Neuronal stem cell (in vitro differentiated cells): ENCODE results near the gene LSR.

Experiments used
- DNase-seq: peaks from one replicate; pipeline ENCODE4 v3.0.0-alpha.2; 2013; ENCODE audit warnings: low spot score
- H2AFZ ChIP-seq: one replicate; pipeline ENCODE4 v1.6.1; 2013; ENCODE audit warnings: mild to moderate bottlenecking, low read length, inconsistent platforms
- H2AK5ac ChIP-seq: 2 replicates; pipeline ENCODE4 v1.6.1; 2013; ENCODE audit warnings: low read depth, mild to moderate bottlenecking, inconsistent platforms, low read length, moderate library complexity, mixed read lengths
- H2BK120ac ChIP-seq: 2 replicates; pipeline ENCODE4 v1.6.1; 2013; ENCODE audit warnings: low read depth, mild to moderate bottlenecking, inconsistent platforms, low read length, moderate library complexity, mixed read lengths
- H2BK12ac ChIP-seq: one replicate; pipeline ENCODE4 v1.6.1; 2013; ENCODE audit warnings: low read length, inconsistent platforms
- H2BK15ac ChIP-seq: 2 replicates; pipeline ENCODE4 v1.6.1; 2013; ENCODE audit warnings: mild to moderate bottlenecking, low read length, inconsistent platforms, mixed read lengths
- H2BK5ac ChIP-seq: one replicate; pipeline ENCODE4 v1.6.1; 2013; ENCODE audit warnings: inconsistent platforms, mild to moderate bottlenecking, low read length, moderate library complexity
- H3K14ac ChIP-seq: one replicate; pipeline ENCODE4 v1.6.1; 2013; ENCODE audit warnings: low read length, inconsistent platforms
- H3K18ac ChIP-seq: 2 replicates; pipeline ENCODE4 v1.6.1; 2013; ENCODE audit warnings: low read length, inconsistent platforms
- H3K23ac ChIP-seq: 2 replicates; pipeline ENCODE4 v1.6.1; 2013; ENCODE audit warnings: low read depth, mild to moderate bottlenecking, mixed read lengths, low read length, inconsistent platforms; ENCODE audit not compliant: poor library complexity
- H3K27ac ChIP-seq: replicated peaks from 3 replicates; pipeline ENCODE4 v1.5.1; 2013; ENCODE audit warnings: low read length, inconsistent platforms
- H3K27me3 ChIP-seq, 3 experiments: 2 replicates each; pipeline ENCODE4 v1.6.1; 2013; ENCODE audit warnings: low read length in 3 of 3, mild to moderate bottlenecking in 2 of 3, inconsistent platforms in 1 of 3, low read depth in 1 of 3, mixed read lengths in 1 of 3, moderate library complexity in 1 of 3; ENCODE audit not compliant: control insufficient read depth in 3 of 3, insufficient read depth in 3 of 3
- H3K36me3 ChIP-seq, 2 donors: replicated peaks in 1 of 2; 2 replicates each; pipeline ENCODE4 v1.6.1; 2013; ENCODE audit warnings: low read length in 2 of 2; ENCODE audit not compliant: control insufficient read depth in 2 of 2, insufficient read depth in 2 of 2
- H3K4ac ChIP-seq: 2 replicates; pipeline ENCODE4 v1.6.1; 2013; ENCODE audit warnings: inconsistent platforms, mild to moderate bottlenecking, low read length, moderate library complexity
- H3K4me1 ChIP-seq, 2 donors: 1 replicate in 1 of 2; 2 replicates in 1 of 2; pipeline ENCODE4 v1.6.1; 2013; ENCODE audit warnings: low read length in 2 of 2, low read depth in 1 of 2; ENCODE audit not compliant: control insufficient read depth in 2 of 2, insufficient read depth in 1 of 2
- H3K4me2 ChIP-seq: one replicate; pipeline ENCODE4 v1.6.1; 2013; ENCODE audit warnings: mild to moderate bottlenecking, low read length, inconsistent platforms; ENCODE audit not compliant: insufficient read depth, poor library complexity, severe bottlenecking
- H3K4me3 ChIP-seq, 2 donors: 2 replicates each; pipeline ENCODE4 v1.5.1; 2013; ENCODE audit warnings: low read length in 2 of 2, mild to moderate bottlenecking in 2 of 2, inconsistent platforms in 1 of 2, moderate library complexity in 1 of 2
- H3K79me1 ChIP-seq: one replicate; pipeline ENCODE4 v1.6.1; 2013; ENCODE audit warnings: low read depth, mild to moderate bottlenecking, inconsistent platforms, low read length, moderate library complexity
- H3K9ac ChIP-seq: one replicate; pipeline ENCODE4 v1.6.1; 2013; ENCODE audit warnings: mild to moderate bottlenecking, low read depth, low read length, inconsistent platforms; ENCODE audit not compliant: poor library complexity
- H3K9me3 ChIP-seq, 2 donors: replicated peaks in 1 of 2; 2 replicates each; pipeline versions ENCODE3 to v1.6.1; 2013; ENCODE audit warnings: low read length in 2 of 2, mild to moderate bottlenecking in 2 of 2, inconsistent platforms in 1 of 2, low read depth in 1 of 2, mixed read lengths in 1 of 2, moderate library complexity in 1 of 2; ENCODE audit not compliant: control insufficient read depth in 2 of 2, insufficient read depth in 1 of 2
- H4K8ac ChIP-seq: one replicate; pipeline ENCODE4 v1.6.1; 2013; ENCODE audit warnings: low read depth, mild to moderate bottlenecking, inconsistent platforms, low read length, moderate library complexity
- H4K91ac ChIP-seq: one replicate; pipeline ENCODE4 v1.6.1; 2013; ENCODE audit warnings: low read length, low read depth, mild to moderate bottlenecking, inconsistent platforms; ENCODE audit not compliant: poor library complexity
- WGBS, 2 donors: extraction: QIAGEN DNeasy Blood & Tissue Kit; methylation state at CpG; one replicate each; pipeline ENCODE4 v1.1.7; 2013; ENCODE audit warnings: missing lambda C conversion rate in 2 of 2, mixed read lengths in 1 of 2; ENCODE audit not compliant: insufficient read length in 2 of 2, insufficient replicate concordance in 1 of 2; ENCODE audit errors: extremely low coverage in 2 of 2; 5-methylcytosine and 5-hydroxymethylcytosine counted together

Gene LSR

GRCh38 chr19:35228177-35228930 lies 20.4 kb upstream of the LSR start, which contains the start of gene FAM187B:
Gene FAM187B (minus strand): TSS chr19:35228739. CDS start chr19:35228680, 59 bp downstream.
- Histone ChIP-seq H3K23ac (peak within 1 kb of the TSS; percentile 31), H2BK120ac (no peak within 1 kb of the TSS), H3K36me3 (no peaks in the 10 kb centered on the region), H3K9ac (no peak within 1 kb of the TSS), H4K91ac (no peak within 1 kb of the TSS), H2AK5ac (no peak within 1 kb of the TSS), H3K4ac (no peak within 1 kb of the TSS), H2BK12ac (no peak within 1 kb of the TSS), H3K14ac (no peak within 1 kb of the TSS), H3K18ac (peak within 1 kb of the TSS; percentile 71), H2BK15ac (no peak within 1 kb of the TSS), H3K9me3 (no peaks in the 10 kb centered on the region), H2BK5ac (peak within 1 kb of the TSS; percentile 24), H3K4me1 (no peaks in the 10 kb centered on the region), H3K4me3 (no peak within 1 kb of the TSS), H3K79me1 (no peaks in the 10 kb centered on the region), H4K8ac (no peak within 1 kb of the TSS), H3K27me3 (peaks cover 0 to 3% (median 0%) of the 10 kb centered on the region in 3 experiments), H2AFZ (no peak within 1 kb of the TSS), H3K27ac (no peak within 1 kb of the TSS), H3K4me2 (no peak within 1 kb of the TSS)
- no CpG with 5 or more reads among the region's 14 CpGs for WGBS, 2 donors
- no peak for DNase-seq

DNA sequence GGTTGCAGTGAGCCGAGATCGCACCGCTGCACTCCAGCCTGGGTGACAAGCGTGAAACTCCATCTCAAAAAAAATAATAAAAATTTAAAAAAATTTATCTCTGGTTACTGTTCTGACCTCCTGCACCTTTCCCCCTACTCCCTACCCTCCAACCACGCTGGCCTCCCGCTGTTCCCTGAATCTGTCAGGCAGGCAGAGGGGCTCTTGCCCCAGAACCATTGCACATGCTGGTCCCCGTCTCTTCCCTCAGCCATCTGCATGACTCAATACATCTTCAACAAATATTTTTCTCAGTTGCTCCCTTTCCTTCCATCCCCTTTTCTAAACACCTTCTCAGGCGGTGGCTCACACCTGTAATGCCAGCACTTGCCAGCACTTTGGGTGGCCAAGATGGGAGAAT lies 19.2 kb upstream of the LSR start:
- H2BK5ac ChIP-seq: no peak overlapping the region
- no peak for DNase-seq
- H3K14ac ChIP-seq: no peak overlapping the region
- H3K79me1 ChIP-seq: no peaks in the 10 kb centered on the region
- H3K27ac ChIP-seq: no peak overlapping the region
- no CpG with 5 or more reads among the region's 8 CpGs for WGBS, 2 donors
- no peak overlapping the region for H2BK12ac ChIP-seq
- H2AFZ ChIP-seq: no peak overlapping the region
- no peaks in the 10 kb centered on the region for H3K36me3 ChIP-seq
- no peak overlapping the region for H3K18ac ChIP-seq
- no peak overlapping the region for H3K9ac ChIP-seq
- no peak overlapping the region for H4K91ac ChIP-seq
- no peaks in the 10 kb centered on the region for H3K4me1 ChIP-seq
- H3K23ac ChIP-seq: no peak overlapping the region
- H3K4me3 ChIP-seq: no peak overlapping the region
- peaks cover 0 to 3% (median 0%) of the 10 kb centered on the region in 3 experiments for H3K27me3 ChIP-seq
- no peak overlapping the region for H4K8ac ChIP-seq
- H2BK120ac ChIP-seq: no peak overlapping the region
- H3K4me2 ChIP-seq: no peak overlapping the region
- H2BK15ac ChIP-seq: no peak overlapping the region
- no peak overlapping the region for H3K4ac ChIP-seq
- no peaks in the 10 kb centered on the region for H3K9me3 ChIP-seq
- no peak overlapping the region for H2AK5ac ChIP-seq

- Histone ChIP-seq H2BK120ac (no peak overlapping the region), H3K18ac (no peak overlapping the region), H3K4me2 (no peak overlapping the region), H3K79me1 (no peaks in the 10 kb centered on the region), H2AFZ (no peak overlapping the region), H3K4ac (no peak overlapping the region), H4K8ac (no peak overlapping the region), H3K27me3 (no peaks in the 10 kb centered on the region), H2BK12ac (no peak overlapping the region), H2BK15ac (no peak overlapping the region), H3K4me1 (no peaks in the 10 kb centered on the region), H3K36me3 (no peaks in the 10 kb centered on the region), H3K14ac (no peak overlapping the region), H4K91ac (no peak overlapping the region), H2BK5ac (no peak overlapping the region), H2AK5ac (no peak overlapping the region), H3K27ac (no peak overlapping the region), H3K4me3 (no peak overlapping the region), H3K23ac (no peak overlapping the region), H3K9me3 (no peaks in the 10 kb centered on the region), H3K9ac (no peak overlapping the region)
- WGBS, 2 donors: no CpG with 5 or more reads among the region's 14 CpGs
- DNase-seq: no peak
Measured at GRCh38 chr19:35231956-35232645, 16.7 kb upstream of the LSR start.

DNA sequence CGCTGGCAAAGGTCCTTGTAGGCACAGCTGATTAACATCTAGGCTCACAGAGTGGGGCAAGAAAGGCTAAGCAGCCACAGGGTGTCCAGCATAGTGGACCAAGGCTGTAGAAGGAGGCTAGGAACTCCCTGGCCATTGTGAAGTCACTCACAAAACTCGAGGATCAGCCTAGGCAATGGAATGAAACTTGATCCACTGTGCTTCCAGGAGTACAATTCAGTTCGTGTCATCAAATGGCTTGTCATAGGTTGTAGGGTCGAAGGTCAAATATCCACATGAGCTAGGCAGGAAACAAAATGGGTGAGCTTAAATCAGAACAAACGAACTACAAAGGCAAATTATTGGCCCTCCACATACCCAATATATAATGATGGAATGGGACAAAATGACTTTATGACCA lies 15.9 kb upstream of the LSR start:
- Histone ChIP-seq H3K23ac (no peak overlapping the region), H2BK15ac (no peak overlapping the region), H3K27me3 (no peaks in the 10 kb centered on the region), H3K36me3 (no peaks in the 10 kb centered on the region), H2BK12ac (no peak overlapping the region), H3K9me3 (no peaks in the 10 kb centered on the region), H4K91ac (no peak overlapping the region), H3K27ac (no peak overlapping the region), H3K9ac (no peak overlapping the region), H3K14ac (no peak overlapping the region), H3K4me1 (no peaks in the 10 kb centered on the region), H3K4ac (no peak overlapping the region), H3K18ac (no peak overlapping the region), H2BK120ac (no peak overlapping the region), H4K8ac (no peak overlapping the region), H2AFZ (no peak overlapping the region), H3K79me1 (no peaks in the 10 kb centered on the region), H3K4me2 (no peak overlapping the region), H2BK5ac (no peak overlapping the region), H2AK5ac (no peak overlapping the region), H3K4me3 (no peak overlapping the region)
- no CpG with 5 or more reads among the region's 5 CpGs for WGBS, 2 donors
- no peak for DNase-seq
